Measurements from ENCODE around the gene SRGAP3. TPM values are rescaled to one million over a fixed set of nuclear protein-coding genes. Genes with fewer than 3 reads are reported as not detected.
A peak's percentile ranks its signal among the peaks of the same experiment; 100 is the strongest.

The SRGAP3 gene
- total RNA-seq, 1 experiment from 2014 or later = 17.9 TPM

GRCh38 chr3:9198899-9199335 lies 50.5 kb downstream of the SRGAP3 start:
- ATAC-seq (no peak), DNase-seq (ENCODE audit: low spot score) (no peak)
- no peak overlapping the region for H3K4me3 Mint-ChIP-seq
- no peaks in the 10 kb centered on the region for H3K9me3 Mint-ChIP-seq
- H3K36me3 Mint-ChIP-seq = no peaks in the 10 kb centered on the region
- POLR2A ChIA-PET = no interaction called here
- peaks cover 61% of the 10 kb centered on the region for H3K4me1 Mint-ChIP-seq
- CTCF ChIA-PET = interaction anchor here (1.4 to 1.5 kb wide), 2 partner anchors 51 to 103 kb away, joined by 3 to 5 read pairs; partner anchors contain the start of gene SRGAP3
- TF ChIP-seq ZNF396 (CRISPR knock-in tag; IDR thresholded peaks at IDR 0.05; ENCODE audit: borderline replicate concordance) (no peak), MXD4 (CRISPR knock-in tag; IDR thresholded peaks at IDR 0.05; ENCODE audit: borderline replicate concordance) (no peak)
- peak overlapping the region; percentile 60; the same call in 1 of the 2 replicates for H3K27ac Mint-ChIP-seq
- no peaks in the 10 kb centered on the region for H3K27me3 Mint-ChIP-seq (ENCODE audit: low read depth)

DNA sequence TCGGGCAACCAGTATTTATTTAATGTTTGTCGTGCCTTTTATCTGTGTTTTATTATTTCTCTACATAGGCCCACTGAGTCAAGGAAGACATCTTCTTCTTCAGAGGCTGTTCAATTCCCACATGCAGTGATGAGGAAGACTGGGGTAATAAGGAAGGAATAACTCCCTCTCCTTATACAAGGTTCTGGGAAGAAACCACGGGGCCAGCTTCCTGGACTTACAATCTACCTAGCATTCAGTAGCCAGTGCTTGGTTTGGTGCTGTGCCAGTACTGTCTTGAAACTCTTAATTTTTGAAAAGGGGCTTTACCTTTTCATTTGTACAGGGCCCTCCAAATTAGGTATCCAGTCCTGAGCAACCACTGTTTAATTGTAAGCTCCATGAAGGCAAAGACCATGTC lies 51.2 kb downstream of the SRGAP3 start:
- ChIA-PET POLR2A (no interaction called here), CTCF (interaction anchor here (1.4 to 1.5 kb wide), 2 partner anchors 51 to 104 kb away, joined by 3 to 5 read pairs; partner anchors contain the start of gene SRGAP3)
- TF ChIP-seq CREM (CRISPR knock-in tag; IDR thresholded peaks at IDR 0.05) (no peak), ERG (CRISPR knock-in tag; IDR thresholded peaks at IDR 0.05) (no peak), JUN (CRISPR knock-in tag; IDR thresholded peaks at IDR 0.05) (no peak), NFYB (CRISPR knock-in tag; conservative IDR thresholded peaks at IDR 0.05; ENCODE audit: low read depth) (no peak), ZBTB21 (CRISPR knock-in tag; IDR thresholded peaks at IDR 0.05; ENCODE audit: borderline replicate concordance) (no peak), EMX1 (CRISPR knock-in tag; IDR thresholded peaks at IDR 0.05) (no peak), FOXK1 (CRISPR knock-in tag; IDR thresholded peaks at IDR 0.05) (no peak), NR2C2 (CRISPR knock-in tag; IDR thresholded peaks at IDR 0.05) (no peak), FOXJ3 (CRISPR knock-in tag; IDR thresholded peaks at IDR 0.05; ENCODE audit: borderline replicate concordance) (no peak), TP53 (CRISPR knock-in tag; IDR thresholded peaks at IDR 0.05) (no peak), HMGA2 (CRISPR knock-in tag; IDR thresholded peaks at IDR 0.05) (no peak), ZNF425 (CRISPR knock-in tag; conservative IDR thresholded peaks at IDR 0.05) (no peak), SMAD4 (CRISPR knock-in tag; IDR thresholded peaks at IDR 0.05) (no peak), MAX (CRISPR knock-in tag; IDR thresholded peaks at IDR 0.05) (no peak), E2F4 (CRISPR knock-in tag; IDR thresholded peaks at IDR 0.05; ENCODE audit: borderline replicate concordance, low read depth) (no peak), ZBTB43 (CRISPR knock-in tag; IDR thresholded peaks at IDR 0.05) (no peak), SP1 (CRISPR knock-in tag; conservative IDR thresholded peaks at IDR 0.05) (no peak)
- TF ChIP-seq, protein P1, sequence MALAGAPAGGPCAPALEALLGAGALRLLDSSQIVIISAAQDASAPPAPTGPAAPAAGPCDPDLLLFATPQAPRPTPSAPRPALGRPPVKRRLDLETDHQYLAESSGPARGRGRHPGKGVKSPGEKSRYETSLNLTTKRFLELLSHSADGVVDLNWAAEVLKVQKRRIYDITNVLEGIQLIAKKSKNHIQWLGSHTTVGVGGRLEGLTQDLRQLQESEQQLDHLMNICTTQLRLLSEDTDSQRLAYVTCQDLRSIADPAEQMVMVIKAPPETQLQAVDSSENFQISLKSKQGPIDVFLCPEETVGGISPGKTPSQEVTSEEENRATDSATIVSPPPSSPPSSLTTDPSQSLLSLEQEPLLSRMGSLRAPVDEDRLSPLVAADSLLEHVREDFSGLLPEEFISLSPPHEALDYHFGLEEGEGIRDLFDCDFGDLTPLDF (CRISPR knock-in tag; IDR thresholded peaks at IDR 0.05) = no peak
- TF ChIP-seq, protein P2, sequence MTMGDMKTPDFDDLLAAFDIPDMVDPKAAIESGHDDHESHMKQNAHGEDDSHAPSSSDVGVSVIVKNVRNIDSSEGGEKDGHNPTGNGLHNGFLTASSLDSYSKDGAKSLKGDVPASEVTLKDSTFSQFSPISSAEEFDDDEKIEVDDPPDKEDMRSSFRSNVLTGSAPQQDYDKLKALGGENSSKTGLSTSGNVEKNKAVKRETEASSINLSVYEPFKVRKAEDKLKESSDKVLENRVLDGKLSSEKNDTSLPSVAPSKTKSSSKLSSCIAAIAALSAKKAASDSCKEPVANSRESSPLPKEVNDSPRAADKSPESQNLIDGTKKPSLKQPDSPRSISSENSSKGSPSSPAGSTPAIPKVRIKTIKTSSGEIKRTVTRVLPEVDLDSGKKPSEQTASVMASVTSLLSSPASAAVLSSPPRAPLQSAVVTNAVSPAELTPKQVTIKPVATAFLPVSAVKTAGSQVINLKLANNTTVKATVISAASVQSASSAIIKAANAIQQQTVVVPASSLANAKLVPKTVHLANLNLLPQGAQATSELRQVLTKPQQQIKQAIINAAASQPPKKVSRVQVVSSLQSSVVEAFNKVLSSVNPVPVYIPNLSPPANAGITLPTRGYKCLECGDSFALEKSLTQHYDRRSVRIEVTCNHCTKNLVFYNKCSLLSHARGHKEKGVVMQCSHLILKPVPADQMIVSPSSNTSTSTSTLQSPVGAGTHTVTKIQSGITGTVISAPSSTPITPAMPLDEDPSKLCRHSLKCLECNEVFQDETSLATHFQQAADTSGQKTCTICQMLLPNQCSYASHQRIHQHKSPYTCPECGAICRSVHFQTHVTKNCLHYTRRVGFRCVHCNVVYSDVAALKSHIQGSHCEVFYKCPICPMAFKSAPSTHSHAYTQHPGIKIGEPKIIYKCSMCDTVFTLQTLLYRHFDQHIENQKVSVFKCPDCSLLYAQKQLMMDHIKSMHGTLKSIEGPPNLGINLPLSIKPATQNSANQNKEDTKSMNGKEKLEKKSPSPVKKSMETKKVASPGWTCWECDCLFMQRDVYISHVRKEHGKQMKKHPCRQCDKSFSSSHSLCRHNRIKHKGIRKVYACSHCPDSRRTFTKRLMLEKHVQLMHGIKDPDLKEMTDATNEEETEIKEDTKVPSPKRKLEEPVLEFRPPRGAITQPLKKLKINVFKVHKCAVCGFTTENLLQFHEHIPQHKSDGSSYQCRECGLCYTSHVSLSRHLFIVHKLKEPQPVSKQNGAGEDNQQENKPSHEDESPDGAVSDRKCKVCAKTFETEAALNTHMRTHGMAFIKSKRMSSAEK (CRISPR knock-in tag; IDR thresholded peaks at IDR 0.05; ENCODE audit: borderline replicate concordance) = no peak
- no peaks in the 10 kb centered on the region for H3K36me3 Mint-ChIP-seq
- no peaks in the 10 kb centered on the region for H3K9me3 Mint-ChIP-seq
- peaks cover 62% of the 10 kb centered on the region for H3K4me1 Mint-ChIP-seq
- H3K4me3 Mint-ChIP-seq = no peak overlapping the region
- no peak for DNase-seq (ENCODE audit: low spot score)
- no peaks in the 10 kb centered on the region for H3K27me3 Mint-ChIP-seq (ENCODE audit: low read depth)
- H3K27ac Mint-ChIP-seq = 0 out of 2 replicates have a peak overlapping the region, but pooled peaks have one; percentile 60
- ATAC-seq = no peak

Measured in WTC11 (cell line).